ENCODE results near the gene REPS1.

DNA sequence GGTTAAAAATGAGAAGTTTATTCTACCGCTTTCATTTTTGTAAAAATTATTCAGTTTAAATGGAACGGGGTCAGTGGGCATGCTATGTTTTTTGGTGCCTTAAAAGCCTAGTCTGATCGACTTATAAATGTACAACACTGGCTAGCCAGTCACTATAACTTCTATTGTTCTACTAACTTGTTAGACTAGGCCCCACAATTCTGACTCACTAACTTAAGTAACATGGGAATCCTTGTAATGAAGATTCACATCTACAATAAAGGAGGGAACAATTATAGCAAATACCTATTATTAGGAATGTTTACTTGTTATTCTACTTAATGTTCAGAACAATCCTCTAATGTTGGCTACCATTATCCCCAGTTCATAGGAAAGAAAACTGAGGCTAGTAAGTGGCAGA is 28.5 kb downstream of the REPS1 start:
- no peak for TF ChIP-seq POLR2A (IDR thresholded peaks at IDR 0.05)
- TF ChIP-seq, protein P1, sequence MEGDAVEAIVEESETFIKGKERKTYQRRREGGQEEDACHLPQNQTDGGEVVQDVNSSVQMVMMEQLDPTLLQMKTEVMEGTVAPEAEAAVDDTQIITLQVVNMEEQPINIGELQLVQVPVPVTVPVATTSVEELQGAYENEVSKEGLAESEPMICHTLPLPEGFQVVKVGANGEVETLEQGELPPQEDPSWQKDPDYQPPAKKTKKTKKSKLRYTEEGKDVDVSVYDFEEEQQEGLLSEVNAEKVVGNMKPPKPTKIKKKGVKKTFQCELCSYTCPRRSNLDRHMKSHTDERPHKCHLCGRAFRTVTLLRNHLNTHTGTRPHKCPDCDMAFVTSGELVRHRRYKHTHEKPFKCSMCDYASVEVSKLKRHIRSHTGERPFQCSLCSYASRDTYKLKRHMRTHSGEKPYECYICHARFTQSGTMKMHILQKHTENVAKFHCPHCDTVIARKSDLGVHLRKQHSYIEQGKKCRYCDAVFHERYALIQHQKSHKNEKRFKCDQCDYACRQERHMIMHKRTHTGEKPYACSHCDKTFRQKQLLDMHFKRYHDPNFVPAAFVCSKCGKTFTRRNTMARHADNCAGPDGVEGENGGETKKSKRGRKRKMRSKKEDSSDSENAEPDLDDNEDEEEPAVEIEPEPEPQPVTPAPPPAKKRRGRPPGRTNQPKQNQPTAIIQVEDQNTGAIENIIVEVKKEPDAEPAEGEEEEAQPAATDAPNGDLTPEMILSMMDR (IDR thresholded peaks at IDR 0.05 in 8 of 11, conservative IDR thresholded peaks at IDR 0.05 in 3 of 11) = no peak

Data from spleen (tissue), 7 donors.